HG03342 (cell line): ENCODE results near the gene BCO2.
A peak's percentile ranks its signal among the peaks of the same experiment; 100 is the strongest.

ENCODE experiments used
- ATAC-seq: cut with Tn5 transposase; IDR thresholded peaks from one replicate; pipeline ENCODE4 v1.9.1; 2021; ENCODE audit warnings: mild to moderate bottlenecking, moderate library complexity; ENCODE audit not compliant: unreplicated experiment

BCO2 gene

GRCh38 chr11:112213753-112214152 is 38.4 kb downstream of the BCO2 start:
- no peak for ATAC-seq

GRCh38 chr11:112215621-112216020 is 40.3 kb downstream of the BCO2 start:
- no peak for ATAC-seq

GRCh38 chr11:112216561-112217105 is 41.3 kb downstream of the BCO2 start:
- ATAC-seq: no peak

GRCh38 chr11:112219476-112220232 is 44.3 kb downstream of the BCO2 start:
- peak; percentile 93 for ATAC-seq

- ATAC-seq: no peak
These were observed 46.0 kb downstream of the BCO2 start for GRCh38 chr11:112221274-112221835.

GRCh38 chr11:112222303-112222702 is 47.0 kb downstream of the BCO2 start:
- no peak for ATAC-seq

GRCh38 chr11:112223121-112223520 is 47.8 kb downstream of the BCO2 start:
- ATAC-seq: no peak

- ATAC-seq: no peak
These were observed 48.6 kb downstream of the BCO2 start for GRCh38 chr11:112223754-112224532.

GRCh38 chr11:112225753-112226061 is 50.4 kb downstream of the BCO2 start:
- no peak for ATAC-seq

- peak; percentile 94 for ATAC-seq
These were observed 50.9 kb downstream of the BCO2 start, which contains the start of gene PTS for GRCh38 chr11:112226062-112226830. Gene PTS, plus strand, starts transcription at chr11:112226428. Its CDS starts 16 bp downstream, at chr11:112226444.

GRCh38 chr11:112226831-112227401 is 51.6 kb downstream of the BCO2 start:
- ATAC-seq: peak; percentile 47

- ATAC-seq: no peak
These were observed 52.2 kb downstream of the BCO2 start for GRCh38 chr11:112227471-112227870.

- no peak for ATAC-seq
These were observed 53.4 kb downstream of the BCO2 start for GRCh38 chr11:112228706-112229105.

- ATAC-seq: no peak
These were observed 53.8 kb downstream of the BCO2 start for GRCh38 chr11:112229159-112229558.

- no peak for ATAC-seq
These were observed 54.6 kb downstream of the BCO2 start for GRCh38 chr11:112229746-112230433.

GRCh38 chr11:112231952-112232351 is 56.6 kb downstream of the BCO2 start:
- no peak for ATAC-seq

GRCh38 chr11:112235750-112236390 is 60.6 kb downstream of the BCO2 start:
- no peak for ATAC-seq

- ATAC-seq: no peak
These were observed 62.1 kb downstream of the BCO2 start for GRCh38 chr11:112237451-112237850.

GRCh38 chr11:112238041-112238440 is 62.7 kb downstream of the BCO2 start:
- ATAC-seq: no peak
